Liver (tissue), 9 donors: Measurements from ENCODE around the gene TBC1D5. TPM values are rescaled to one million over a fixed set of nuclear protein-coding genes. Genes with fewer than 3 reads are reported as not detected.

Experiments used
- DNase-seq: peaks from one replicate; pipeline ENCODE4 v3.0.0-alpha.2; 2017; ENCODE audit warnings: low spot score
- H3K27ac ChIP-seq, 2 donors: one replicate each; pipeline ENCODE4 v1.7.0; 2013; ENCODE audit warnings: inconsistent platforms in 2 of 2, low read length in 2 of 2, control low read depth in 1 of 2, low read depth in 1 of 2, mild to moderate bottlenecking in 1 of 2
- H3K27me3 ChIP-seq, 4 donors: one replicate each; pipeline versions ENCODE4 v1.6.1 to v1.7.0; 2013; ENCODE audit warnings: low read length in 3 of 4, inconsistent platforms in 1 of 4, mild to moderate bottlenecking in 1 of 4, moderate library complexity in 1 of 4; ENCODE audit not compliant: control insufficient read depth in 4 of 4, insufficient read depth in 4 of 4
- H3K36me3 ChIP-seq, 4 donors: one replicate each; pipeline versions ENCODE4 v1.6.1 to v1.7.0; 2013; ENCODE audit warnings: low read length in 3 of 4, mild to moderate bottlenecking in 3 of 4, low read depth in 1 of 4, moderate library complexity in 1 of 4; ENCODE audit not compliant: control insufficient read depth in 4 of 4, insufficient read depth in 3 of 4
- H3K4me1 ChIP-seq, 4 donors: one replicate each; pipeline versions ENCODE4 v1.6.1 to v1.7.0; 2013; ENCODE audit warnings: low read length in 3 of 4, mild to moderate bottlenecking in 3 of 4, moderate library complexity in 1 of 4; ENCODE audit not compliant: control insufficient read depth in 4 of 4, insufficient read depth in 4 of 4
- H3K4me3 ChIP-seq, 3 donors: one replicate each; pipeline versions ENCODE4 v1.6.1 to v1.7.0; 2013; ENCODE audit warnings: low read length in 3 of 3, control low read depth in 1 of 3, low read depth in 1 of 3, mild to moderate bottlenecking in 1 of 3
- H3K9ac ChIP-seq, 2 donors: one replicate each; pipeline ENCODE4 v1.7.0; 2013; ENCODE audit warnings: low read length in 2 of 2, mild to moderate bottlenecking in 2 of 2, moderate library complexity in 2 of 2, control low read depth in 1 of 2, low read depth in 1 of 2
- H3K9me3 ChIP-seq, 4 donors: one replicate each; pipeline versions ENCODE4 v1.6.1 to v1.7.0; 2013; ENCODE audit warnings: low read length in 3 of 4; ENCODE audit not compliant: control insufficient read depth in 4 of 4
- FOXA1 ChIP-seq: IDR thresholded peaks from 2 replicates; pipeline ENCODE4 v1.6.1; 2016; ENCODE audit warnings: antibody characterized with exemption
- FOXA2 ChIP-seq: IDR thresholded peaks from 2 replicates; pipeline ENCODE4 v1.6.1; 2016; ENCODE audit warnings: antibody characterized with exemption
- GABPA ChIP-seq, 2 donors: IDR thresholded peaks in 1 of 2; conservative IDR thresholded peaks in 1 of 2; 2 replicates each; pipeline ENCODE4 v1.6.1; 2016; ENCODE audit warnings: antibody characterized with exemption in 2 of 2, mild to moderate bottlenecking in 1 of 2, moderate library complexity in 1 of 2
- HNF4G ChIP-seq: IDR thresholded peaks from 2 replicates; pipeline ENCODE4 v1.6.1; 2016; ENCODE audit warnings: antibody characterized with exemption
- NR2F2 ChIP-seq: IDR thresholded peaks from 2 replicates; pipeline ENCODE4 v1.6.1; 2016; ENCODE audit warnings: antibody characterized with exemption
- RAD21 ChIP-seq, 2 donors: IDR thresholded peaks; 2 replicates each; pipeline ENCODE4 v1.6.1; 2016; ENCODE audit warnings: antibody characterized with exemption in 2 of 2, mild to moderate bottlenecking in 2 of 2
- RXRA ChIP-seq, 2 donors: IDR thresholded peaks; 2 replicates each; pipeline ENCODE4 v1.6.1; 2017 to 2018; ENCODE audit warnings: antibody characterized with exemption in 2 of 2, mild to moderate bottlenecking in 1 of 2
- SP1 ChIP-seq: IDR thresholded peaks from 2 replicates; pipeline ENCODE4 v1.6.1; 2018; ENCODE audit warnings: antibody characterized with exemption, mild to moderate bottlenecking
- TAF1 ChIP-seq: conservative IDR thresholded peaks from 2 replicates; pipeline ENCODE4 v1.6.1; 2016; ENCODE audit warnings: antibody characterized with exemption, mild to moderate bottlenecking
- YY1 ChIP-seq: IDR thresholded peaks from 2 replicates; pipeline ENCODE4 v1.6.1; 2016; ENCODE audit warnings: antibody characterized with exemption, mild to moderate bottlenecking
- WGBS: extraction: QIAGEN DNeasy Blood & Tissue Kit; methylation state at CpG from one replicate; pipeline ENCODE4 v1.1.7; 2013; 5-methylcytosine and 5-hydroxymethylcytosine counted together
- polyA plus RNA-seq, 2 donors: library from polyadenylated mRNA; stranded (reverse) in 1 of 2; unstranded in 1 of 2; fragments of 200-250 nt in 1 of 2; fragments of >200 nt in 1 of 2; fragmentation: Nextera tagmentation in 1 of 2; extraction: Ambion mirVana in 1 of 2; gene quantifications; one replicate each; pipeline versions ENCODE4 v1.2.1 to v1.2.3, GENCODE V29; 2013 to 2015
- total RNA-seq, 2 donors: library from RNA; depleted of rRNA; stranded (reverse); fragments of >200 nt; gene quantifications; one replicate each; pipeline ENCODE4 v1.2.3, GENCODE V29; 2014
- TF ChIP-seq, protein P1 (sequence below): IDR thresholded peaks from 2 replicates; pipeline ENCODE4 v1.6.1; 2016; ENCODE audit warnings: antibody characterized with exemption
- TF ChIP-seq, protein P2 (sequence below): IDR thresholded peaks from 2 replicates; pipeline ENCODE4 v1.6.1; 2016; ENCODE audit warnings: antibody characterized with exemption, mild to moderate bottlenecking
- TF ChIP-seq, protein P3 (sequence below): fragments of 150-350 bp; IDR thresholded peaks from 2 replicates; pipeline ENCODE4 v1.5.1; 2017; ENCODE audit warnings: improper control_type of control experiment, low read depth, low read length; ENCODE audit not compliant: missing input control
- TF ChIP-seq, protein P4 (sequence below): IDR thresholded peaks from 2 replicates; pipeline ENCODE4 v1.6.1; 2016; ENCODE audit warnings: antibody characterized with exemption
- TF ChIP-seq, protein P5 (sequence below): IDR thresholded peaks from 2 replicates; pipeline ENCODE4 v1.6.1; 2016; ENCODE audit warnings: antibody characterized with exemption
- donor health status: healthy.
- donor health status: healthy.
- donor health status: healthy.
- donor health status: healthy.
- donor health status: healthy.

The TBC1D5 gene
- total and polyA plus RNA-seq, 4 donors: 9.1 to 45.6 (median 25.6) TPM

- DNase-seq: no peak
- TF ChIP-seq, protein P1, sequence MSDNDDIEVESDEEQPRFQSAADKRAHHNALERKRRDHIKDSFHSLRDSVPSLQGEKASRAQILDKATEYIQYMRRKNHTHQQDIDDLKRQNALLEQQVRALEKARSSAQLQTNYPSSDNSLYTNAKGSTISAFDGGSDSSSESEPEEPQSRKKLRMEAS: no peak
- TF ChIP-seq FOXA2 (no peak), FOXA1 (no peak), TAF1 (no peak), YY1 (no peak), RXRA (IDR thresholded peaks at IDR 0.05) (no peak), NR2F2 (no peak), HNF4G (no peak), GABPA (IDR thresholded peaks at IDR 0.05 in 1 of 2, conservative IDR thresholded peaks at IDR 0.05 in 1 of 2) (no peak)
- TF ChIP-seq, protein P2, sequence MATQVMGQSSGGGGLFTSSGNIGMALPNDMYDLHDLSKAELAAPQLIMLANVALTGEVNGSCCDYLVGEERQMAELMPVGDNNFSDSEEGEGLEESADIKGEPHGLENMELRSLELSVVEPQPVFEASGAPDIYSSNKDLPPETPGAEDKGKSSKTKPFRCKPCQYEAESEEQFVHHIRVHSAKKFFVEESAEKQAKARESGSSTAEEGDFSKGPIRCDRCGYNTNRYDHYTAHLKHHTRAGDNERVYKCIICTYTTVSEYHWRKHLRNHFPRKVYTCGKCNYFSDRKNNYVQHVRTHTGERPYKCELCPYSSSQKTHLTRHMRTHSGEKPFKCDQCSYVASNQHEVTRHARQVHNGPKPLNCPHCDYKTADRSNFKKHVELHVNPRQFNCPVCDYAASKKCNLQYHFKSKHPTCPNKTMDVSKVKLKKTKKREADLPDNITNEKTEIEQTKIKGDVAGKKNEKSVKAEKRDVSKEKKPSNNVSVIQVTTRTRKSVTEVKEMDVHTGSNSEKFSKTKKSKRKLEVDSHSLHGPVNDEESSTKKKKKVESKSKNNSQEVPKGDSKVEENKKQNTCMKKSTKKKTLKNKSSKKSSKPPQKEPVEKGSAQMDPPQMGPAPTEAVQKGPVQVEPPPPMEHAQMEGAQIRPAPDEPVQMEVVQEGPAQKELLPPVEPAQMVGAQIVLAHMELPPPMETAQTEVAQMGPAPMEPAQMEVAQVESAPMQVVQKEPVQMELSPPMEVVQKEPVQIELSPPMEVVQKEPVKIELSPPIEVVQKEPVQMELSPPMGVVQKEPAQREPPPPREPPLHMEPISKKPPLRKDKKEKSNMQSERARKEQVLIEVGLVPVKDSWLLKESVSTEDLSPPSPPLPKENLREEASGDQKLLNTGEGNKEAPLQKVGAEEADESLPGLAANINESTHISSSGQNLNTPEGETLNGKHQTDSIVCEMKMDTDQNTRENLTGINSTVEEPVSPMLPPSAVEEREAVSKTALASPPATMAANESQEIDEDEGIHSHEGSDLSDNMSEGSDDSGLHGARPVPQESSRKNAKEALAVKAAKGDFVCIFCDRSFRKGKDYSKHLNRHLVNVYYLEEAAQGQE: no peak
- TF ChIP-seq, protein P3, sequence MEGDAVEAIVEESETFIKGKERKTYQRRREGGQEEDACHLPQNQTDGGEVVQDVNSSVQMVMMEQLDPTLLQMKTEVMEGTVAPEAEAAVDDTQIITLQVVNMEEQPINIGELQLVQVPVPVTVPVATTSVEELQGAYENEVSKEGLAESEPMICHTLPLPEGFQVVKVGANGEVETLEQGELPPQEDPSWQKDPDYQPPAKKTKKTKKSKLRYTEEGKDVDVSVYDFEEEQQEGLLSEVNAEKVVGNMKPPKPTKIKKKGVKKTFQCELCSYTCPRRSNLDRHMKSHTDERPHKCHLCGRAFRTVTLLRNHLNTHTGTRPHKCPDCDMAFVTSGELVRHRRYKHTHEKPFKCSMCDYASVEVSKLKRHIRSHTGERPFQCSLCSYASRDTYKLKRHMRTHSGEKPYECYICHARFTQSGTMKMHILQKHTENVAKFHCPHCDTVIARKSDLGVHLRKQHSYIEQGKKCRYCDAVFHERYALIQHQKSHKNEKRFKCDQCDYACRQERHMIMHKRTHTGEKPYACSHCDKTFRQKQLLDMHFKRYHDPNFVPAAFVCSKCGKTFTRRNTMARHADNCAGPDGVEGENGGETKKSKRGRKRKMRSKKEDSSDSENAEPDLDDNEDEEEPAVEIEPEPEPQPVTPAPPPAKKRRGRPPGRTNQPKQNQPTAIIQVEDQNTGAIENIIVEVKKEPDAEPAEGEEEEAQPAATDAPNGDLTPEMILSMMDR: no peak
- peaks cover 0 to 8% (median 6%) of the 10 kb centered on the region in 4 donors for H3K9me3 ChIP-seq
Measured at GRCh38 chr3:17588422-17588821, 154.0 kb downstream of the TBC1D5 start.

DNA sequence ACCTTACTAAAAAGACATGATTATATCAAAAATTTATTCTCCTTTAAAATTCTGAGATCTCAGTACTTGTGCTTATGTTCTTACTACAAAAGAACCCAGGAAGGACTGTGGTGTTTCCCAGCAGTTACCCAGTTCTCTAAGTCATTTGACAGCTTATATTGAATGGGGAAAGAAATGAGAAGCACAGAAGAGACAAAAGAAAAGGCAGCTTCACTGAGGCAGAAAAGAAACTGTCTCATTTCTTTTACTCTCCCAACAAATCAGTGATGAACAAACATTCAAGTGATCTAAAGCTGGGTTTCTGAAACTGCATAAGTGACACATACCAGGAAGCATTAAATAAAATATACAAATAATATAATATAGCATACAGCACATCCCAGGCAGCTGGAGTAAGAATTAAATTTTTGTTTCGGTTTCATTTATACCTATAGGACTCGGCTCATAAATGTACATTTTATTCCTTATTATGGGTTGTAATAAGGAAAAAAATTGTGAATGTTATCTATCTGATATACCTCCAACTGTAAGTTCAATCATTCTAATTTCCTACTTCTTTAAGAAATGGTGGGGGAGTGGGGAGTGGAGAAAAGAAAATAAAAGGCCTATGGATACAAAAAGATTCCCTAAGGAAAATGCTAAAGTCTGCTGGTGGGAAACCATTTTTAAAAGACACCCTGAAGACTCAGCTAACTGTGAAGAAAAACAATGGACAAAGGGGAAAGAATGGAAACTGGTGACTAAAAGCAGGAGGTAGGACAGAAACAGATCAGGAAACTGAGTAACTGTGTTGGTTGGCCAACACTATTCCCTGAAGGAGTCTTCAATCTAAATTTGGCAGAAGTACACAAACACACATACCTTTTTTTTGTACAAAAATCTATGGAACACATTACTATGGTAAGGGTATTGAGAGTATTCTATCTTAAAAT is 156.8 kb downstream of the TBC1D5 start:
- Histone ChIP-seq H3K9me3 (peaks cover 0 to 7% (median 4%) of the 10 kb centered on the region in 4 donors), H3K9ac (no peak overlapping the region), H3K27me3 (no peaks in the 10 kb centered on the region), H3K4me3 (no peak overlapping the region), H3K4me1 (no peaks in the 10 kb centered on the region), H3K27ac (no peak overlapping the region), H3K36me3 (no peaks in the 10 kb centered on the region)
- DNase-seq: no peak
- 88% methylated on average over 2 of the region's 2 CpGs for WGBS
- no peak for TF ChIP-seq TAF1
- TF ChIP-seq, protein P4, sequence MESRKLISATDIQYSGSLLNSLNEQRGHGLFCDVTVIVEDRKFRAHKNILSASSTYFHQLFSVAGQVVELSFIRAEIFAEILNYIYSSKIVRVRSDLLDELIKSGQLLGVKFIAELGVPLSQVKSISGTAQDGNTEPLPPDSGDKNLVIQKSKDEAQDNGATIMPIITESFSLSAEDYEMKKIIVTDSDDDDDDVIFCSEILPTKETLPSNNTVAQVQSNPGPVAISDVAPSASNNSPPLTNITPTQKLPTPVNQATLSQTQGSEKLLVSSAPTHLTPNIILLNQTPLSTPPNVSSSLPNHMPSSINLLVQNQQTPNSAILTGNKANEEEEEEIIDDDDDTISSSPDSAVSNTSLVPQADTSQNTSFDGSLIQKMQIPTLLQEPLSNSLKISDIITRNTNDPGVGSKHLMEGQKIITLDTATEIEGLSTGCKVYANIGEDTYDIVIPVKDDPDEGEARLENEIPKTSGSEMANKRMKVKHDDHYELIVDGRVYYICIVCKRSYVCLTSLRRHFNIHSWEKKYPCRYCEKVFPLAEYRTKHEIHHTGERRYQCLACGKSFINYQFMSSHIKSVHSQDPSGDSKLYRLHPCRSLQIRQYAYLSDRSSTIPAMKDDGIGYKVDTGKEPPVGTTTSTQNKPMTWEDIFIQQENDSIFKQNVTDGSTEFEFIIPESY: no peak
- TF ChIP-seq GABPA (IDR thresholded peaks at IDR 0.05 in 1 of 2, conservative IDR thresholded peaks at IDR 0.05 in 1 of 2): no peak
- no peak for TF ChIP-seq YY1
- TF ChIP-seq RXRA (IDR thresholded peaks at IDR 0.05): no peak
- TF ChIP-seq, protein P2: no peak
- no peak for TF ChIP-seq FOXA2
- TF ChIP-seq NR2F2: no peak
- no peak for TF ChIP-seq FOXA1
- TF ChIP-seq SP1: no peak
- TF ChIP-seq, protein P3: no peak
- TF ChIP-seq RAD21 (IDR thresholded peaks at IDR 0.05): no peak
- TF ChIP-seq, protein P5, sequence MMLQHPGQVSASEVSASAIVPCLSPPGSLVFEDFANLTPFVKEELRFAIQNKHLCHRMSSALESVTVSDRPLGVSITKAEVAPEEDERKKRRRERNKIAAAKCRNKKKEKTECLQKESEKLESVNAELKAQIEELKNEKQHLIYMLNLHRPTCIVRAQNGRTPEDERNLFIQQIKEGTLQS: no peak

More at GRCh38 chr3:17588422-17588821, 154.0 kb downstream of the TBC1D5 start:
- Histone ChIP-seq H3K27me3 (no peaks in the 10 kb centered on the region), H3K36me3 (peaks cover 0 to 2% (median 0%) of the 10 kb centered on the region in 4 donors), H3K4me3 (no peak overlapping the region), H3K4me1 (no peaks in the 10 kb centered on the region), H3K9ac (no peak overlapping the region), H3K27ac (no peak overlapping the region)
- WGBS: 97% methylated on average over 1 of the region's 1 CpG
